Activated T-helper 2 cell treated with anti-CD3 and anti-CD28 coated beads, Interferon-gamma antibody, Interleukin-2, Interleukin-4, amounts not matched to agents 10 μg/mL and 5 μg/mL and 100 μg/mL, durations not matched to agents 14 hours and 24 hours and 36 hours (primary cell): ENCODE results near the gene POMP. TPM values are rescaled to one million over a fixed set of nuclear protein-coding genes. Genes with fewer than 3 reads are reported as not detected.

Experiments used
- DNase-seq: peaks from one replicate; pipeline ENCODE4 v3.0.0; 2021; ENCODE audit warnings: low spot score
- H3K27ac Mint-ChIP-seq: one replicate; pipeline ENCODE4 v1.8.0; 2021; ENCODE audit warnings: mixed read lengths
- H3K27me3 Mint-ChIP-seq: one replicate; pipeline ENCODE4 v1.8.0; 2021; ENCODE audit warnings: low read depth, mixed read lengths
- H3K36me3 Mint-ChIP-seq: one replicate; pipeline ENCODE4 v1.8.0; 2021; ENCODE audit warnings: low read depth, mixed read lengths
- H3K4me1 Mint-ChIP-seq: one replicate; pipeline ENCODE4 v1.8.0; 2021; ENCODE audit warnings: low read depth, mixed read lengths
- H3K4me3 Mint-ChIP-seq: one replicate; pipeline ENCODE4 v1.8.0; 2021; ENCODE audit warnings: low read depth, mild to moderate bottlenecking, moderate library complexity, mixed read lengths
- H3K9me3 Mint-ChIP-seq: one replicate; pipeline ENCODE4 v1.8.0; 2021; ENCODE audit warnings: mixed read lengths
- intact Hi-C: fragments of 100-400 bp; cut with micrococcal nuclease; formaldehyde crosslinking; loops from one replicate; pipeline ENCODE4 v1.15.1; 2023
- total RNA-seq: library from RNA; stranded (reverse); gene quantifications from 2 replicates; pipeline ENCODE4 v1.2.3, GENCODE V29; 2022

Gene POMP
- total RNA-seq, 1 donor from 2014 or later = 149 TPM

DNA sequence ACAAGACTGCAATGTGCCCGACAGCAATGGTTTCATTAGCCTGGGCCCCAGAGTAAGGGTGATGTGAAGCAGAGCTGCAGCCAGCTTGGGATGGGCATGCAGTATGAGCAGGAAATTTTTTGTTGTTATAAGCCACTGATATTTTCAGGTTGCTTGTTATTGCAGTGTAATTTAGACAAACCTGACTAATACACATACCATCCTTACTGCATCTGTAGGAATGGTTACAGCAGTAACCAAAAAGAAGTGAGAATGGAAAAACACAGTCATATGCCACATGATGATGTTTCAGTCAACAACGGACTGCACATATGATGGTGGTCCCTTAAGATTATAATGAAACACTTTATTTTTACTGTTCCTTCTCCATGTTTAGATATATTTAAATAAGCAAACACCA, 8.6 kb upstream of the POMP start:
- Mint-ChIP-seq H3K27ac (no peak overlapping the region), H3K36me3 (peaks cover 14% of the 10 kb centered on the region), H3K9me3 (no peaks in the 10 kb centered on the region), H3K27me3 (no peaks in the 10 kb centered on the region), H3K4me1 (peaks cover 29% of the 10 kb centered on the region), H3K4me3 (no peak overlapping the region)
- no peak for DNase-seq
- intact Hi-C loops = loop anchor here (10.0 kb wide), 1 partner anchor 145 kb away; no protein-coding TSS in a partner anchor

- intact Hi-C loops = loop anchor here (10.0 kb wide), 1 partner anchor 143 kb away; no protein-coding TSS in a partner anchor
Measured at GRCh38 chr13:28651810-28652401, 7.0 kb upstream of the POMP start.

DNA sequence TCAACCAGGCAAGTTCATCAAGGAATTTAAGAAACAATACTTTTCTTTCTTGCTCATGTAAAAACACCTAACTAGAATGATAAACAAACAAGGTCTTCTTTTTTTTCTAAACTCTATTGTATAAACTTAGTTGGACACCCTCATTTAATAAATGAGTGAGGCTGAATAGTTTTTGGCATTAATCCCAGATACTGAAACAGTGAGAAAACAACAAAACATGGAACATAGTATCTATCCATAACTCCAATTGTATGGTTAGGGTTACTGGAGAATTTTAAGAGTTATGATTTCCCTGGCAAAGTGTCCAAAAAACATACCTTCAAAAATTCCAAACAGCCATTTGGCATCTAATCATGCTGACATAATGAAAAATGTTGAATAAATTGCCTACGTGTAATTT, 5.8 kb upstream of the POMP start:
- Mint-ChIP-seq H3K9me3 (no peaks in the 10 kb centered on the region), H3K27me3 (no peaks in the 10 kb centered on the region), H3K4me1 (peaks cover 43% of the 10 kb centered on the region), H3K4me3 (no peak overlapping the region), H3K36me3 (peaks cover 27% of the 10 kb centered on the region), H3K27ac (no peak overlapping the region)
- intact Hi-C loops = loop anchor here (10.0 kb wide), 1 partner anchor 142 kb away; no protein-coding TSS in a partner anchor
- DNase-seq = no peak

More at GRCh38 chr13:28651810-28652401, 7.0 kb upstream of the POMP start:
- H3K27me3 Mint-ChIP-seq = no peaks in the 10 kb centered on the region
- peaks cover 19% of the 10 kb centered on the region for H3K36me3 Mint-ChIP-seq
- DNase-seq = no peak
- no peak overlapping the region for H3K4me3 Mint-ChIP-seq
- peaks cover 40% of the 10 kb centered on the region for H3K4me1 Mint-ChIP-seq
- no peaks in the 10 kb centered on the region for H3K9me3 Mint-ChIP-seq
- no peak overlapping the region for H3K27ac Mint-ChIP-seq

- H3K27ac Mint-ChIP-seq = no peak overlapping the region
- intact Hi-C loops = loop anchor here (10.0 kb wide), 1 partner anchor 141 kb away; no protein-coding TSS in a partner anchor
- H3K4me1 Mint-ChIP-seq = peaks cover 41% of the 10 kb centered on the region
Measured at GRCh38 chr13:28654276-28654675, 4.7 kb upstream of the POMP start.

DNA sequence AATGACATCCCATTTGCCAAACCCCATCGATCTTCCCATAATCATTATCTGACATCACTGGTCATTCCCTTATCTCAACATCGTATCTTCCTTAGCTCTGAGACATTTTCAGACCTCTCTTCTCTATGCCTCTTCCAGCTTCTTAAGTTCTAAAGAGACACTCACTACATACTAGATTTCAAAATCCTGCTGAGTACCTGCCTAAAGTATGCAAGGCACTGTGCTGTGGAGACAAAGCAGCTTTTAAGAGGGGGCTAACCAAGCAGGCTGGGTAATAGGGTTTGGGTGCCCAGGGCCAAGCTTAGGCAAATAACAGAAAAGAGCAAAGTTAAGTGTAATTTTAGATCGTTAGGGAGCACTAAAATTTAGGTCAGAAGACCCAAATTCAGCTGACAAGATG, 3.4 kb upstream of the POMP start:
- no peak for DNase-seq
- intact Hi-C loops = loop anchor here (5.0 to 10.0 kb wide), 2 partner anchors 139 to 388 kb away; no protein-coding TSS in a partner anchor
- H3K27me3 Mint-ChIP-seq = no peaks in the 10 kb centered on the region
- peaks cover 44% of the 10 kb centered on the region for H3K4me1 Mint-ChIP-seq
- no peak overlapping the region for H3K27ac Mint-ChIP-seq
- H3K36me3 Mint-ChIP-seq = peaks cover 34% of the 10 kb centered on the region
- no peak overlapping the region for H3K4me3 Mint-ChIP-seq
- H3K9me3 Mint-ChIP-seq = no peaks in the 10 kb centered on the region

More at GRCh38 chr13:28654276-28654675, 4.7 kb upstream of the POMP start:
- Mint-ChIP-seq H3K4me3 (no peak overlapping the region), H3K27me3 (no peaks in the 10 kb centered on the region), H3K36me3 (peaks cover 28% of the 10 kb centered on the region), H3K9me3 (no peaks in the 10 kb centered on the region)
- DNase-seq = no peak

- no peak for DNase-seq
- Mint-ChIP-seq H3K4me3 (peak overlapping the region; percentile 96), H3K9me3 (no peaks in the 10 kb centered on the region), H3K36me3 (peaks cover 51% of the 10 kb centered on the region), H3K4me1 (peaks cover 49% of the 10 kb centered on the region), H3K27ac (peak overlapping the region; percentile 95), H3K27me3 (no peaks in the 10 kb centered on the region)
- intact Hi-C loops = loop anchor here (1.0 to 10.0 kb wide), 6 partner anchors 47 to 519 kb away; partner anchors contain the start of genes PAN3 and SLC46A3
Measured at GRCh38 chr13:28657784-28658538, 969 bp upstream of the POMP start.

DNA sequence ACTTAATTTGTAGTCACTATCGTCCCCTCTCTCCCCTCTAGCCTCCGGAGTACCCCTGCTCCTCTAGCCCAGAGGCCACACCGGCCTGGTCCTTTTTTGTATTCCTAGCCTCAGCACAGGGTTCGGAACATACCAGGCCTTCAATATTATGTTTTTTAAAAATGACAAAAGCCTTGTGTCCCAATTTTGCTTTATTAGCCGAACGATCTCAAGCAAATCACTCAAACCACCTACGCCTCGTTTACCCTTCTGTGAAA, 463 bp upstream of the POMP start:
- peak overlapping the region; percentile 96 for H3K4me3 Mint-ChIP-seq
- H3K4me1 Mint-ChIP-seq = peaks cover 49% of the 10 kb centered on the region
- intact Hi-C loops = loop anchor here (1.0 to 10.0 kb wide), 6 partner anchors 47 to 520 kb away; partner anchors contain the start of genes PAN3 and SLC46A3
- no peak for DNase-seq
- H3K27ac Mint-ChIP-seq = peak overlapping the region; percentile 95
- no peaks in the 10 kb centered on the region for H3K9me3 Mint-ChIP-seq
- H3K27me3 Mint-ChIP-seq = no peaks in the 10 kb centered on the region
- peaks cover 56% of the 10 kb centered on the region for H3K36me3 Mint-ChIP-seq

DNA sequence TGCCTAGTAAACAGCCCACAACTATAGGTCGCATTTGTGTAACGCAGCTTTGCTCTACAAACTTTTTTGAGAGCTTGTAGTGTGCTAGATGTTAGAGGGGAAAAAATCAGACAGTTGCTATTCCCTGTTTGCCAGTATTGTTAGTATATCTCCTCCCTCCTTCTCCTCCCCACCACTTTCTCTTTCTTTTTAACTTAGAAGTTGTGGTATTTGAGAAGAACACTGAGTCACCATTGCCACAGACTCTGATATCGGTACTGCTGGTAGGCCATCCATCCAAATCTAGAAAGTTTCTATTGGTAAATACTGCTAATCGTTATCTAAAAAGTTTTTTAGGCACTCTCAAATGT, 666 bp downstream of the POMP start:
- no peaks in the 10 kb centered on the region for H3K9me3 Mint-ChIP-seq
- DNase-seq = no peak
- intact Hi-C loops = loop anchor here (1.0 to 10.0 kb wide), 9 partner anchors 10 to 521 kb away; partner anchors contain the start of genes PAN3 and SLC46A3
- peaks cover 63% of the 10 kb centered on the region for H3K36me3 Mint-ChIP-seq
- H3K4me1 Mint-ChIP-seq = peaks cover 49% of the 10 kb centered on the region
- H3K27ac Mint-ChIP-seq = peak overlapping the region; percentile 95
- peak overlapping the region; percentile 96 for H3K4me3 Mint-ChIP-seq
- no peaks in the 10 kb centered on the region for H3K27me3 Mint-ChIP-seq

- H3K9me3 Mint-ChIP-seq = no peaks in the 10 kb centered on the region
- peaks cover 13% of the 10 kb centered on the region for H3K4me1 Mint-ChIP-seq
- no peak overlapping the region for H3K4me3 Mint-ChIP-seq
- DNase-seq = no peak
- H3K27me3 Mint-ChIP-seq = no peaks in the 10 kb centered on the region
- no peak overlapping the region for H3K27ac Mint-ChIP-seq
- intact Hi-C loops = no loop called here
- H3K36me3 Mint-ChIP-seq = peaks cover 90% of the 10 kb centered on the region
Measured at GRCh38 chr13:28666897-28667488, 8.1 kb downstream of the POMP start.

DNA sequence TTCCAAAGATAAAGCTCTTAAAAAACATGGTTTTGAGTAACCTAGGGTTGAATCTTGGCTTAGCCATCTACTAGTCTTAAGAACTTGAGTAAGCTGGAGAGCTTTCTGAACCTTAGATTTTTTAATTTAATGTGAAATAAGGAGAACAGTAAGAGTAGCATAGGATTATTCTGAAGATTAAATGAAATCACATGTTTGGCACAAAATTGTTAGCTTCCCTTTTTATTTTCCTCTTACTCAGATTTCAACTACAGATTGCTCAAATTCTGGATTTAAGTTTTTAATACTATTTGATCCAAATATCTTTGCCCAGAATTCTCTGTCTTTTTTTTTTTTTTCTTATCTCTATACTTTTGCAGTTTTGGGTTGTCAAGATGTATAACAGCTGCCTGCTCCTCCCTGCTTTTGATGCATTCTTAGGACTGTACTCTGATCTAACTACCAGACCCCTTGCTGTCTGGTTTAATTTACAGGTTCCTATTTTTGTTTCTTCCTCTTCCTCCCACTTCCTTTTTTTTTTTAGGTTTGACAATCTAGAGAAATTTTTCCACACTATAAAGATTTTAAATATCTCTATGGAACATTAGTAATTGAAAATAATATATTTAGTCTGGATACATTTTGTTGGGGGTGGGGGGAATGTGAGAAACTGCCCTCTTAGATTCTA, 12.3 kb downstream of the POMP start:
- intact Hi-C loops = no loop called here
- Mint-ChIP-seq H3K4me3 (no peak overlapping the region), H3K4me1 (peaks cover 8% of the 10 kb centered on the region), H3K27me3 (no peaks in the 10 kb centered on the region), H3K27ac (no peak overlapping the region), H3K36me3 (peaks cover 86% of the 10 kb centered on the region), H3K9me3 (no peaks in the 10 kb centered on the region)
- DNase-seq = no peak

DNA sequence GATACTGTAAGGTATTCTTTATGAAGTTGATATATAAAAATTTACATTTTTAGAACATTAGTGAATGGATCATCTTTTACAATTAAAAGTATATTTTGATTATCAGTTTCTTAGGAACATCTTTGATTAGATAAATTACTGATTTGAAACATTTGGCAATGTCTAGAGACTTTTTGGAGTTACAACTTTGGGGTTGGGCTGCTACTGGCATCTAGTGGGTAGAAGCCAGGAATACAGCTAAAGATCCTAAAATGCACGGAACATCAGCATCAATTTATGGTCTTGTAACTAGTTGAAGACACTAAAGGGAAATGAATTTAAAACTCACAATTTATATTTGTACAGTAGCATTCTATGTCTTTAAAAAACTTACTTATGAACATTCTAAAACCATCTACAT, 19.9 kb downstream of the POMP start:
- intact Hi-C loops = no loop called here
- Mint-ChIP-seq H3K4me3 (no peak overlapping the region), H3K4me1 (peaks cover 3% of the 10 kb centered on the region), H3K27ac (no peak overlapping the region), H3K36me3 (peaks cover 48% of the 10 kb centered on the region), H3K9me3 (no peaks in the 10 kb centered on the region), H3K27me3 (no peaks in the 10 kb centered on the region)
- DNase-seq = no peak

DNA sequence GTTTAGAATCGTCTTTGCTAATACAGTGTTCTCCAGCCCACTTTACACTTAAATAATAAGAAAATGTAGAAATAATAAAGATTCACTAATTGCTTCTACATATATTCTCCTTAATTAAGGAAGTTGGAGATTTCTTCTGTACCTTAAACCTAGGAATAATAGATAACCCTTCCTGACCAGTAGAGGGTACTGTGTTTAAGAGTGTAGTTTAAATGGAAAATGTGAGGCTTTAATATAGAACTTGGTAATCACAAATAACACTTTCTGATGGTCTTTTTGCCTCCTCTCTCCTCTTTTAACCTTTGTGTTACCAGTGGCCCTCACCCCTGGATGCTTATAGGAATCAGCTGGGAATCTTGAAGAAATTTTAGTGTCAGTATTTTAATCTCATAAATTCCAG, 20.7 kb downstream of the POMP start:
- DNase-seq = no peak
- H3K27me3 Mint-ChIP-seq = no peaks in the 10 kb centered on the region
- no peaks in the 10 kb centered on the region for H3K4me1 Mint-ChIP-seq
- H3K27ac Mint-ChIP-seq = no peak overlapping the region
- intact Hi-C loops = no loop called here
- no peaks in the 10 kb centered on the region for H3K9me3 Mint-ChIP-seq
- no peak overlapping the region for H3K4me3 Mint-ChIP-seq
- H3K36me3 Mint-ChIP-seq = peaks cover 40% of the 10 kb centered on the region
